GM12878 (cell line): Measurements from ENCODE around the gene EPHA1. TPM values are rescaled to one million over a fixed set of nuclear protein-coding genes. Genes with fewer than 3 reads are reported as not detected.

Experiments used
- ATAC-seq: fragments of 200-7000 bp; cut with Tn5 transposase; 3 replicates; pipeline ENCODE4 v1.9.1; 2020; ENCODE audit warnings: mild to moderate bottlenecking, moderate library complexity
- BruUV-seq: library from RNA; stranded (reverse); fragments of 400-500 nt; replicated peaks from 2 replicates; lab custom pipeline; 2021; lab: Mats Ljungman, UMichigan
- CTCF ChIA-PET: fragments of 300-600 bp; sonication (Branson Sonifier 250); formaldehyde crosslinking; extraction: SDS; loops from one replicate; lab custom pipeline; 2021; ENCODE audit warnings: inconsistent platforms; lab: Yijun Ruan, JAX
- POLR2A ChIA-PET: fragments of 350-600 bp; formaldehyde crosslinking; extraction: SDS; loops from one replicate; lab custom pipeline; 2021; ENCODE audit warnings: inconsistent platforms; lab: Charles Lee
- RAD21 ChIA-PET: fragments of 300-600 bp; sonication (Branson Sonifier 250); formaldehyde crosslinking; loops from one replicate; lab custom pipeline; 2023; ENCODE audit warnings: antibody characterized with exemption; ENCODE audit not compliant: unreplicated experiment; lab: Charles Lee
- SMC1A ChIA-PET: fragments of 300-600 bp; sonication (Branson Sonifier 250); formaldehyde crosslinking; loops from one replicate; lab custom pipeline; 2023; ENCODE audit not compliant: unreplicated experiment, uncharacterized antibody; lab: Charles Lee
- DNase-seq: peaks from one replicate; pipeline ENCODE4 v3.0.0-alpha.2; 2011; ENCODE audit warnings: low read depth, low spot score
- FAIRE-seq: peaks from 3 replicates; lab custom pipeline; 2011; peaks lifted over from hg19 to GRCh38; lab: Jason Lieb, UNC
- H2AFZ ChIP-seq: 2 replicates; pipeline ENCODE4 v1.6.0; 2011; ENCODE audit warnings: low read depth, low read length, control low read depth; ENCODE audit not compliant: control insufficient read depth
- H3K27ac ChIP-seq: 2 replicates; pipeline ENCODE4 v1.5.1; 2011; ENCODE audit warnings: control low read depth; ENCODE audit not compliant: control insufficient read depth, insufficient read depth
- H3K27me3 ChIP-seq, 2 experiments: replicated peaks in 1 of 2; 2 replicates each; pipeline versions ENCODE4 v1.6.0 to v1.6.1; 2011; ENCODE audit warnings: low read length in 1 of 2; ENCODE audit not compliant: control insufficient read depth in 2 of 2, insufficient read depth in 2 of 2
- H3K36me3 ChIP-seq, 2 experiments: 2 replicates each; pipeline ENCODE4 v1.5.1; 2011; ENCODE audit warnings: low read length in 1 of 2; ENCODE audit not compliant: control insufficient read depth in 2 of 2, insufficient read depth in 2 of 2
- H3K4me1 ChIP-seq: 2 replicates; pipeline ENCODE4 v1.6.1; 2011; ENCODE audit warnings: mild to moderate bottlenecking, low read length, moderate library complexity, mixed read lengths; ENCODE audit not compliant: control insufficient read depth, insufficient read depth
- H3K4me2 ChIP-seq: 2 replicates; pipeline ENCODE4 v1.6.0; 2011; ENCODE audit warnings: control low read depth; ENCODE audit not compliant: control insufficient read depth, insufficient read depth
- H3K4me3 ChIP-seq: fragments of 200-600 bp; sonication (generic); 2 replicates; pipeline ENCODE4 v1.5.1; 2016
- H3K79me2 ChIP-seq: 2 replicates; pipeline ENCODE4 v1.6.0; 2011; ENCODE audit warnings: low read length; ENCODE audit not compliant: control insufficient read depth, insufficient read depth
- H3K9ac ChIP-seq: 2 replicates; pipeline ENCODE4 v1.8.0; 2011; ENCODE audit warnings: low read length, control low read depth, mixed read lengths; ENCODE audit not compliant: control insufficient read depth, insufficient read depth
- H3K9me3 ChIP-seq: replicated peaks from 3 replicates; pipeline ENCODE4 v1.5.1; 2011; ENCODE audit warnings: mild to moderate bottlenecking, low read length; ENCODE audit not compliant: control insufficient read depth, insufficient read depth
- H4K20me1 ChIP-seq: 2 replicates; pipeline ENCODE4 v1.6.0; 2011; ENCODE audit not compliant: control insufficient read depth, insufficient read depth
- BMI1 ChIP-seq: fragments of 450-650 bp; IDR thresholded peaks from 2 replicates; pipeline ENCODE4 v1.6.1; 2016; ENCODE audit warnings: mild to moderate bottlenecking, moderate library complexity, borderline replicate concordance
- CHD4 ChIP-seq: fragments of 200-600 bp; sonication (generic); IDR thresholded peaks from 2 replicates; pipeline ENCODE4 v1.6.1; 2016; ENCODE audit warnings: mild to moderate bottlenecking
- HDGF ChIP-seq: fragments of 450-650 bp; IDR thresholded peaks from 2 replicates; pipeline ENCODE4 v1.6.1; 2016; ENCODE audit warnings: antibody characterized with exemption
- NR2C1 ChIP-seq: fragments of 450-650 bp; IDR thresholded peaks from 2 replicates; pipeline ENCODE4 v1.6.1; 2017; ENCODE audit warnings: antibody characterized with exemption, mild to moderate bottlenecking, moderate library complexity
- POU2F2 ChIP-seq: IDR thresholded peaks from 3 replicates; pipeline ENCODE4 v1.6.1; 2011; ENCODE audit warnings: low read depth, mild to moderate bottlenecking, low read length, borderline replicate concordance
- SREBF1 ChIP-seq: IDR thresholded peaks from 2 replicates; pipeline ENCODE4 v1.6.1; 2012; ENCODE audit warnings: mild to moderate bottlenecking, low read length
- YY1 ChIP-seq: IDR thresholded peaks from 2 replicates; pipeline ENCODE4 v1.6.1; 2011; ENCODE audit warnings: low read depth, mild to moderate bottlenecking, low read length
- WGBS: methylation state at CpG from one replicate; pipeline ENCODE4 v1.1.6; 2016; ENCODE audit warnings: low lambda C conversion rate; ENCODE audit not compliant: insufficient replicate concordance, insufficient coverage; ENCODE audit errors: missing lambda C conversion rate; 5-methylcytosine and 5-hydroxymethylcytosine counted together
- in situ Hi-C: fragments of 300-500 bp; cut with MboI; formaldehyde crosslinking; loops from 9 replicates; pipeline ENCODE4 v1.14.3; 2018; ENCODE audit warnings: mixed read lengths
- intact Hi-C: fragments of 100-400 bp; cut with micrococcal nuclease; formaldehyde crosslinking; loops from one replicate; pipeline ENCODE4 v1.14.2; 2022; ENCODE audit not compliant: unreplicated experiment
- polyA plus RNA-seq, 11 experiments: library from polyadenylated mRNA; depleted of rRNA in 4 of 11; unstranded in 6 of 11; stranded (reverse) in 5 of 11; fragments of >200 nt; fragmentation: Nextera tagmentation in 4 of 11; fragmentation: Illumina TruSeq in 1 of 11; extraction: Ambion mirVana in 4 of 11; extraction: Trizol in 1 of 11; gene quantifications; 1 replicate in 1 of 11; 2 replicates in 10 of 11; pipeline versions ENCODE4 v1.2.1 to v1.2.3, GENCODE V29; 2011 to 2016; ENCODE audit warnings: inconsistent platforms in 2 of 11, missing spikeins in 2 of 11, low read depth in 1 of 11
- total RNA-seq, 4 experiments: library from RNA; depleted of rRNA in 3 of 4; stranded (reverse); fragments of >200 nt in 3 of 4; fragmentation: Illumina TruSeq in 1 of 4; extraction: Trizol in 1 of 4; gene quantifications; 2 replicates each; pipeline versions ENCODE4 v1.2.1 to v1.2.3, GENCODE V29; 2013 to 2021
- TF ChIP-seq, protein P1 (sequence below): fragments of 450-650 bp; formaldehyde crosslinking; IDR thresholded peaks from 2 replicates; pipeline ENCODE4 v1.4.0; 2020; ENCODE audit warnings: mild to moderate bottlenecking, moderate library complexity
- TF ChIP-seq, protein P2 (sequence below): fragments of 450-650 bp; formaldehyde crosslinking; IDR thresholded peaks from 2 replicates; pipeline ENCODE4 v1.5.0; 2022; ENCODE audit warnings: mild to moderate bottlenecking, missing genetic modification characterization

The EPHA1 gene
- total and polyA plus RNA-seq, 10 of the 15 experiments (the other 5 are each of a cell fraction or from before 2014, with no cell fraction given) = 0.11 to 0.35 (median 0.24) TPM; not detected in 6

DNA sequence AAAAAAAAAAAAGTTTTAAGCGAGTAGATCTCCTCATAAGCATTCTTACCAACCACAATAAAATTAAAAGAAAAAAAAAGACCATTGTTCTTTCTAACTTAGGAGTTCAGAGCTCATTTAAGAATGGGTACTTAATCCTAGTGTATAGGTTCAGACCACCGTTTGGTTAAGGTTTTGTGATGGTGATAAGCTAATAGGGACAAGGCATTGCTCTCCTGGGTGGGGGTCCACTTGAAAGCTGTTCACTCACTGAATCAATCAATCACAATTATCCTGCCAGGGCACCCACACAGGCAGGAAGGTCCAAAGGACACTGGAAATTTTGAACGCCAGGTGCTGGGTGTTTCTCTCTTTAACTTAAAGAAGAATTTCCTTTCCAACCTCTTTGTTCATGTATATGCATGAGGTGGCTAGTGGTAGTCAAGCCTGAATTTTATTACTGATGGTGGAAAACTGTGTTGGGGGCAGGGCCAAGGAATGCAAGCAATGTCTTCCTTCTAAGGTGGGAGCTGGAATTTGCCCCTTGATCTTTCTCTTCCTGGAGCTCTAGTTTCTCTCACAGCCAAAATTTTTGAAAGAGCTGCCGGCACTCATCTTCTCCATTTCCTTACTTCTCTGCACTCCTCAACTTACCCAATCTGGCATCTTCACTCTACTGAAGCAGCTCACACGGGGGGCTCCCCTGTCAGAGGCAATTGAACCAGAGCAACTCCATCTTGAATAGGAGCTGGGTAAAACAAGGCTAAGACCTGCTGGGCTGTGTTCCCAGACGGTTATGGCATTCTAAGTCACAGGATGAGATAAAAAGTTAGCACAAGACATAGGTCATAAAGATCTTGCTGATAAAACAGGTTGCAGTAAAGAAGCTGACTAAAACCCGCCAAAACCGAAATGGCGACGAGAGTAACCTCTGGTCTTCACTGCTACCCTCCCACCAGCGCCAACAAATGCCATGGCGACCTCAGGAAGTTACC is 38.7 kb downstream of the EPHA1 start (continued):
- TF ChIP-seq, protein P1, sequence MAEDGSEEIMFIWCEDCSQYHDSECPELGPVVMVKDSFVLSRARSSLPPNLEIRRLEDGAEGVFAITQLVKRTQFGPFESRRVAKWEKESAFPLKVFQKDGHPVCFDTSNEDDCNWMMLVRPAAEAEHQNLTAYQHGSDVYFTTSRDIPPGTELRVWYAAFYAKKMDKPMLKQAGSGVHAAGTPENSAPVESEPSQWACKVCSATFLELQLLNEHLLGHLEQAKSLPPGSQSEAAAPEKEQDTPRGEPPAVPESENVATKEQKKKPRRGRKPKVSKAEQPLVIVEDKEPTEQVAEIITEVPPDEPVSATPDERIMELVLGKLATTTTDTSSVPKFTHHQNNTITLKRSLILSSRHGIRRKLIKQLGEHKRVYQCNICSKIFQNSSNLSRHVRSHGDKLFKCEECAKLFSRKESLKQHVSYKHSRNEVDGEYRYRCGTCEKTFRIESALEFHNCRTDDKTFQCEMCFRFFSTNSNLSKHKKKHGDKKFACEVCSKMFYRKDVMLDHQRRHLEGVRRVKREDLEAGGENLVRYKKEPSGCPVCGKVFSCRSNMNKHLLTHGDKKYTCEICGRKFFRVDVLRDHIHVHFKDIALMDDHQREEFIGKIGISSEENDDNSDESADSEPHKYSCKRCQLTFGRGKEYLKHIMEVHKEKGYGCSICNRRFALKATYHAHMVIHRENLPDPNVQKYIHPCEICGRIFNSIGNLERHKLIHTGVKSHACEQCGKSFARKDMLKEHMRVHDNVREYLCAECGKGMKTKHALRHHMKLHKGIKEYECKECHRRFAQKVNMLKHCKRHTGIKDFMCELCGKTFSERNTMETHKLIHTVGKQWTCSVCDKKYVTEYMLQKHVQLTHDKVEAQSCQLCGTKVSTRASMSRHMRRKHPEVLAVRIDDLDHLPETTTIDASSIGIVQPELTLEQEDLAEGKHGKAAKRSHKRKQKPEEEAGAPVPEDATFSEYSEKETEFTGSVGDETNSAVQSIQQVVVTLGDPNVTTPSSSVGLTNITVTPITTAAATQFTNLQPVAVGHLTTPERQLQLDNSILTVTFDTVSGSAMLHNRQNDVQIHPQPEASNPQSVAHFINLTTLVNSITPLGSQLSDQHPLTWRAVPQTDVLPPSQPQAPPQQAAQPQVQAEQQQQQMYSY = no peak
- no peak for TF ChIP-seq YY1
- no peak for TF ChIP-seq POU2F2
- no peak for TF ChIP-seq HDGF
- no peak for TF ChIP-seq BMI1

DNA sequence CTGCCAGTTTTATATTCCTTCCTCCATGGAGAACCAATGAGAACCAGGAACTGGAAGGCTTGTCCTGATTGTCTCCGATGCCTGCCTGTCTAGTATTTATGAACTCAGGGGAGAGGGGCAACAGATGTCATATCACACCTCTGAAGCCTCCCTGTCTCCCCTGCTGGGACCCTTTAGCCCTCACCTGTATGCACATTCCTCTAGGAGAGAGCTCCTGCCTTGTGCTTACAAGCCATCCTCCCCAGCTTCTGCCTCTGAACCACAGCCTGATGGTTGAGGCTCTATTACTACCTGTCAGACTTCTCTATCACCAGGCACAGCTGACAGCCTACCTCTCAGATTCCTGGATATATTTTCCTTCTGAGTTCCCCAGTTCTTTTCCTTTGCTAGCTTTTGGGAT is 40.3 kb downstream of the EPHA1 start:
- Histone ChIP-seq H3K4me2 (no peak overlapping the region), H4K20me1 (no peaks in the 10 kb centered on the region), H3K4me3 (no peak overlapping the region), H3K9me3 (no peaks in the 10 kb centered on the region), H3K4me1 (no peaks in the 10 kb centered on the region), H3K27me3 (peaks cover 4 to 7% of the 10 kb centered on the region in 2 experiments; a peak in 3 of 4 replicates), H2AFZ (no peak overlapping the region), H3K36me3 (no peaks in the 10 kb centered on the region), H3K79me2 (no peaks in the 10 kb centered on the region), H3K27ac (no peak overlapping the region), H3K9ac (no peak overlapping the region)
- BruUV-seq = no TSS peak
- no peak for FAIRE-seq
- ChIA-PET SMC1A (no interaction called here), POLR2A (no interaction called here), RAD21 (no interaction called here), CTCF (interaction anchor here (2.1 to 2.6 kb wide), 3 partner anchors 11 to 128 kb away, joined by 8 to 10 read pairs (median 9); no protein-coding TSS in a partner anchor)
- ATAC-seq = no peak
- in situ Hi-C loops (no loop called here), intact Hi-C loops (loop anchor here (5.0 kb wide), 1 partner anchor 41 kb away; no protein-coding TSS in a partner anchor)
- 69% methylated on average over 1 of the region's 1 CpG for WGBS
- DNase-seq = no peak
- TF ChIP-seq CHD4 = no peak
- TF ChIP-seq SREBF1 = no peak
- TF ChIP-seq, protein P2, sequence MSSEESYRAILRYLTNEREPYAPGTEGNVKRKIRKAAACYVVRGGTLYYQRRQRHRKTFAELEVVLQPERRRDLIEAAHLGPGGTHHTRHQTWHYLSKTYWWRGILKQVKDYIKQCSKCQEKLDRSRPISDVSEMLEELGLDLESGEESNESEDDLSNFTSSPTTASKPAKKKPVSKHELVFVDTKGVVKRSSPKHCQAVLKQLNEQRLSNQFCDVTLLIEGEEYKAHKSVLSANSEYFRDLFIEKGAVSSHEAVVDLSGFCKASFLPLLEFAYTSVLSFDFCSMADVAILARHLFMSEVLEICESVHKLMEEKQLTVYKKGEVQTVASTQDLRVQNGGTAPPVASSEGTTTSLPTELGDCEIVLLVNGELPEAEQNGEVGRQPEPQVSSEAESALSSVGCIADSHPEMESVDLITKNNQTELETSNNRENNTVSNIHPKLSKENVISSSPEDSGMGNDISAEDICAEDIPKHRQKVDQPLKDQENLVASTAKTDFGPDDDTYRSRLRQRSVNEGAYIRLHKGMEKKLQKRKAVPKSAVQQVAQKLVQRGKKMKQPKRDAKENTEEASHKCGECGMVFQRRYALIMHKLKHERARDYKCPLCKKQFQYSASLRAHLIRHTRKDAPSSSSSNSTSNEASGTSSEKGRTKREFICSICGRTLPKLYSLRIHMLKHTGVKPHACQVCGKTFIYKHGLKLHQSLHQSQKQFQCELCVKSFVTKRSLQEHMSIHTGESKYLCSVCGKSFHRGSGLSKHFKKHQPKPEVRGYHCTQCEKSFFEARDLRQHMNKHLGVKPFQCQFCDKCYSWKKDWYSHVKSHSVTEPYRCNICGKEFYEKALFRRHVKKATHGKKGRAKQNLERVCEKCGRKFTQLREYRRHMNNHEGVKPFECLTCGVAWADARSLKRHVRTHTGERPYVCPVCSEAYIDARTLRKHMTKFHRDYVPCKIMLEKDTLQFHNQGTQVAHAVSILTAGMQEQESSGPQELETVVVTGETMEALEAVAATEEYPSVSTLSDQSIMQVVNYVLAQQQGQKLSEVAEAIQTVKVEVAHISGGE (CRISPR knock-in tag) = no peak
- TF ChIP-seq NR2C1 = no peak
